ENCODE data around the gene PARD3.

The PARD3 gene

DNA sequence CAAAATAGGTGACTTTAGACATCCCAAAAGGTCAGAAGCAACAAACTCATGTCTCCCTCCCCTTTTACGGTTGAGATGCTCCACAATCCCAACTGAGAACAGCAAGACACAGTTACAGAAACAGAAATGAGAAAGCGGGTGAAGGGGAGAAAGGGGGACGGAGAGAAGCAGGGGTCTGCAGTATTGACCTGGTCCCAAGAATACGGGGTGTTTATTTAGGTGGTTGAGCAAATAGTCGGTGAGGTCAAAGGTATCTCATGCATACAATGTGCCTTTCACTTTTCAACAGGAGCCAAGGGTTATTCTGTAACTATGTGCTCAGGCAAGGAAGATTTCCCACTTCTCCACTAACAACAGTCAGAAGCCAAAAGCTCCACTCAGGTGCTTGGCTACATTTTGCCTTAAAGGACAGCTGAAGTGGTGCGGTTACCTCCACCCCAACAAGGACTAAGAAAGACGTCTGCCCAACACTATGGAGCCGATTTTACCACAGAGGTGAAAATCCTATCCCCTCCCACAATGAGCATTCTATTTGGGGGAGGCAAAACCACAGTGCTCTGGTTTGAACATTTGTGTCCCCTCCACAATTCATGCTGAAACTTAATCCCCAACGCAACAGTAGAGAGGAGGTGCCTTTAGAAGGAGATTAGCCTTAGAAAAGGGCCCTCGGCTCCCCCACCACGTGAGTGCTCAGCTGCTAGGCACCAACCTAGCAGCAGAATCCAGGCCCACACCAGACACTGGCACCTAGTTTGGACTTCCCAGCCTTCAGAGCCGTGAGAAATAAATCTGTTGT, 77.9 kb downstream of the PARD3 start:
- DNase-seq: no peak

DNA sequence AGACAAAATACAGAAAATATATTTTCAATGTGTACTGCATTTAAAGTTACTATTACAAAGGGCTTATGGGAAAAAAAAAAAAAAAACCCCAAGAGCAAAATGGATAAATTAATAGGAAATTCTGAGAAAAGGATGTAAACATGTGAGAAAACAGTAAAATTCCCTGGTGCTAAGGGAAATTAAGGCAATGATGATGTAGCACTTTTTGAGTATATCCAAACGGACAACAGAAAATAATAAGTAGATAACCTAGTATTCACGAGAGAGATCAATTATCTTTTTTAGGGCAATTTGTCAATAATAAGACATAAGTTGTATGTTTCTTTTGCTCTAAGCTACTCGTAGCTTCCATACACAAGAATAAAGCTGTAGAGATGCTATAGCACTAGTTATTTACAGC, 80.2 kb downstream of the PARD3 start:
- no peak for DNase-seq

DNA sequence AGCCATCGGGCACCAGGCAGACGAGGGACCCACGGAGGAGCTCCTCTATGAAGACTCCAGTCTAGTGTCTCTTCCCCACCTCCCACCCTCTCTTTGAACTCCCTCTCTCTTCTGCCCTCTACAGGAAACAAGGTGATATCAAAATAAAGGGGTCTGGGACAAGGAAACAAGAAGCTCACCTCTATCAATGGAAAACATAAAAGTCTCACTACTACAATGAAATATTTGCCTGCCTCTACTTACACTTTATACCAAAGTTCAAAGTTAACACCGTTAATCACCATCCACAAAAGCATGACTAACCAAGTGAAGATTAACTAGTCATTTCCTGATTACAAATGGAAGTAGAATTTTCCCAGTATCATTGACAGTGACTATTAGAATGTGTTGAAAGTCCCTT, 82.2 kb downstream of the PARD3 start:
- peak; percentile 27 for DNase-seq

DNA sequence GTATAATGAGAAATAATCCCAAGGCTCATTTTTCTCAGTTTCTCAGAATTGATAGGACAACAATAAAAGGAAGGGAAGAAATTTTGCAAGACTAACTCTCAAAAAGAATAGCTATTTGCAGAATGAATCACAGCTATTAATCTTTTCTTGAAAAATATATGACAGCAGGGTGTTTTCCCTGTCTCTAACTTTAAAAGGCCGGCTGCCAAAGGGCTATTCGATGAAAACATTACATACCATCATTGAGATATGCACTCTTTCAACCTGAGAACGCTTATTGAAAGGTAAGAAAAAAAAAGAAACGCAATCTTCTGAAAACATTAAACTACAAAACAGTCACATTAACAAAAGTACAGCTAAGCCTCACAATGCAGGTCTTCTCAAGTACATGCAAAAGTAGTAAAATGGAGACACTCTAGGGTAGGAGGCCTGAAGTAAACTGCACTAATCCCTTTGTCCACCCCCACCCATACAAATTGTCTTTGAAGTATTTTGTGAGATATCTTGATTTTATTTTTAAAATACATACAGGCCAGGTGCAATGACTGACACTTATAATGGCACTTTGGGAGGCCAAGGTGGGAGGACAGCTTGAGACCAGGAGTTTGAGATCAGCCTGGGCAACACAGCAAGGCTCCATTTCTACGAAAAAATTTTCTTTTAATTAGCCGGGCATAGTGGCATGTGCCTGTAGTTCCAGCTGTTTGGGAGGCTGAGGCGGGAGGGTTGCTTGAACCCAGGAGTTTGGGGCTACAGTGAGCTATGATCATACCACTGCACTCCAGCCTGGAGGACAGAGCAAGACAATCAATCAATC, 83.0 kb downstream of the PARD3 start:
- DNase-seq: no peak

DNA sequence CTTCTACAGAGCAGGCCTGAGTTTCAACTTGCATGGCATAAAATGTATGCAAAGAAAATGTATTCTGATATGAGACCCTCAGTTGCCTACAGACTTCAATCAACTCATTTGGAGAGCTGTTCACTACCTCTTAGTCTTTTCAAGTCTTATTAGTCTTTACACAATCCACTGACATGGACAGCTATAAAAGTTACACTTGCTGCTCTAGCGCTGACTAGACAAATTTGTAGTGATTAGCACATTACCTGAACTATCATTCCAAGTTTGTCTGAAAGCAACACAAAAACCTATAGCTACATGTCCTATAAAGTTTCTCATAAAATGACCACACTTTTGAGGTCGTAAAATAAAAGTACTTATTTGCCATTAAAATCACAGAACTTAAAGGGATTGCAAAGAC, 83.9 kb downstream of the PARD3 start:
- DNase-seq: no peak

DNA sequence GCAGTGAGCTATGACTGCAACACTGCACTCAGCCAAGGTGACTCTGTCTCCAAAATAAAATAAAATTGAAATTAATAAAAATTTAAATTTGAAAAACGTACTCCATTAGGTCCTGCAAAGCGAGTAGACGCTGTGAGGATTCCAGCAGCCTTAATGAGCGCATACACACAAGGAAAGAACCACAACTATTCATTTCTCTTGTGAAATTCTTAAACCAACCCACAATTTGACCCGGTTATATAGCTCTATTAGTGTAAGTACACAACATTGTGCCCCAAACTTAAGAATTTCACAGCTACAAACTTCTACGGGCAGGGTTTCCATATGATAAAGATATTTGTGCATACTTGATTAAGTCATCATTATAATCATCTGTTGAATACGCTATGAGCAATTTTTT, 84.4 kb downstream of the PARD3 start:
- DNase-seq: no peak

DNA sequence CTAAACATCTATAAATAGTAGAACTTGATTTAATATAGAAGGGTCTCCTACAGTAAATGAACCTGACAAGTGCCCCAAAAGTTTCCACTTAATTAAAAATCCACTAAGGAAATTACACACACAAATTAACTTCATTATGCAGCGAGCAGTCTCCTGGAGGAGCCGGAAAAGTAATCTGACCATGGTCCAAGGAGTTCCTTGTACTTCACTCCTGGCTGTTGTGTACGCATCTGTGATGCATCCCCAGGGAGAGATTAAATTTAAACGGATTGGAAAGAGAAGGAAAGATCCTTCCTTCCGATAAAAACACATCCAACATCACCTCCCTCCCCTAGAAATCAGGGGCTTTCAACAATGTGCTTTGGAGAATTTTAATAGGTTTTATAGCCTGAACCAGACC, 85.5 kb downstream of the PARD3 start:
- no peak for DNase-seq

DNA sequence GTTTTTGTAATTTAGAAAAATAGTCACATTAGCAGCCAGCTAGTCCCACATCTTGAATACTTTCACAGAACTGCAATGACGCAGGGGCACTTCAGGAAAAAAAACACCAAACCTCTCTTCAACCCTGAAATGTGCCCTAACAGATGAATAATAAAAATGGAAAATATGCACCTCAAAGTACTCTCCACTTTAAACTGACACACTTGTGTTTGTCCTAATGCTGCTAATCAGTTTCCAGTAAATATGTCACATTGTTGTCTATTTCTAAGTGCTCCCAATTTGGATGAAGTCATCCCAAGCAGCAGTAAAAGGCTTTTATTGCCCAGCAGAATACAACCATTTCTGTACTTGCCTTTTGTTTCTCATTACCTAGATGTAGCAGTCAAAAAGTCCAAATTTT, 86.7 kb downstream of the PARD3 start:
- no peak for DNase-seq

DNA sequence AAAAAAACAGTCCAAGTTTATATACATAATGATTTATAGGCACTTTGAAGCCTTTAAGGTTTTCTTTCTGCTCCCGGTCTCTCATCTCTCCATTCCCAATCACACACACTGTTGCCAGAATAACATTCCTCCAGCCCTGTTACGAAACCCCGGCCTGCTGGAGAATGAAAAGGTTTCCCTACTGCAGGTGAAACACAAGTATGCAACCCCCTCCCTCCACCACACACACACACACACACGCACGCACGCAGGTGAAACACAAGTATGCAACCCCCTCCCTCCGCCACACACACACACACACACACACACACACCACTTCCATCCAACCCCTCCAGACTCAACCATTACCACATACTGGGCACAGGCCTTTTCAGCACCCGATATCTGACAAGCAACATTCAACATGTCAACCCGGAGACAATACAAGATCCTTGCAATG, 87.5 kb downstream of the PARD3 start:
- peak; percentile 7 for DNase-seq

DNA sequence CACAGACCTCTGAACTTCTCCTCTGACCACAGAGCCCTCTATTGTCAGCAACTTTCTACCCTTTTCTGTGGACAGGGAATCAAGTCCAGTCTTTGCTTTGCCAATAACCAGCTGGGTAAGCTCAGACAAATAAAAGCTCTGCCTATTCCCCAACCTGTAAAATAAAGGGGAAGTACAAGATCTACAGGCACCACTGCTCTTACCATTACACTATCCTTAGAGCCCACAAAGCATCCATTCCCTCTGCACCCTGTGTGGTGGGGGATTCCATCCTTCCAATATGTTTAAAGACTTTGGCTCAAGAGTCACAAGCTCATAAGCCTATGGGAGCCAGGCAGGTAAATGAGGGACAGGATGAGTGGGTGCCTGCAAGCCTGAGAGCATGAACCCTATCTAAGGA, 88.2 kb downstream of the PARD3 start:
- no peak for DNase-seq

DNA sequence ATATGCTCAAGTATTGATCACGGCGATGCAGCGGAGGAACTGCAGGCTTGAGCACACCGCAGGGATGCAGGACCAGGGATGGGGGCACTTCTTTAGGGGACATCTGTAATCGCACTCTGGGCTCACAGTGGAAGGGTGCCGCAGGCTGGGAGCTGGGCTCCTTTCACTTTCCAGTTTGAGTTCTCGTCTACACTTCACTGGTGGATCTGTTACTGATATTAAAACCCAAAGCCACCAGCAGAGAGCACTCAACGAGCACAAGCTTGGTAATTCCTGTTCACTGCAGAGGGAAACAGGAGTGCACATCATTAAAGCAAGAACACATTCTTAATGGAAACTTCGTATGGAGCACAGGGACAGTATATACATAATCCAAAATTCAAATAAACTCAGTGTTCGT, 91.3 kb downstream of the PARD3 start:
- DNase-seq: peak; percentile 29

DNA sequence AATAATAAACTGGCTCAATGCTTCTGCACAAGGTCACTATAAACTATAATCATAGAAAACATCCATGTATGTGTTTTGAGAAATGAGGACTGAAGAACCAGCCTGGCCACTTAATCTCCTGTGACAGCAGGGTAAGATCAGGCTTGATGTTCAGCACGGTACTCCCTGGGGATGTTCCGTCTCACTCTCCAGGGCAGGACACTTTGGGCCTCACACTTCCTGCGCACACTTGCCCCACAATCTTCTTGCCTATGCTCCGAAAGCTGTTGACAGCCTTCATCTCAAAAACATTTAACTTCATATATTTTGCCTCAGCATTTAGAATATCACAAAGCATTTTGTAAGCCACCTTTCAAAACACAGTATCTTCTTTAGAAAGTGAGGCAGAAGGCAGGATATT, 92.7 kb downstream of the PARD3 start:
- no peak for DNase-seq

DNA sequence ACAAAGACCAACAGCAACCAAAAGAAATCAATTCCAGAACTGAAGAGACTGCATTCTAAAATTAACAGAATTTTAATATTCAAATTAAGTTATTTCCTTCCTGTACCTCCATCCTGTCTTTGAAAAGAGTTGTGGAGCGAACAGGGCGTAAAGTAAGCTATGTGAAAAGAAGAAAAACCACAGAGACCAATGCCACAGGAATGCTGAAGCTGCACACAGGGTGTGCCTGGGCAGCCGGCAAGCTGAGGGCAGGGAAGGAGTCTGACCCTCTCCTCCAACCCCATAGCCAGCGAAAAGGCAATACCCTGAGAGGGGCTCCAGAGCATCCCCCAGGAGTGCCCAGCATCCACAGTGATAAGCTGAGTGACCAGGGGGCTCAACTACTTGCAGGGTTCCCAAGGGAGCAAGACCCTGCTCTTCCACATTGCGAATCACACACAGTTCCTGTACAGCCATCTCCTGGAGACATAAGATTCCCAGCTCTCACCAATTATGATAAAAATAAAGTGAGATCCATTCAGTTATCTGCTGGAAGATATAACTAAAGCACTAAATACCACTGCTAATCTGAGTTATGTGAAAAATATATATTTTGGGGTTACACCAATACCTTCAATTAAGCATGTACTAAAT, 93.8 kb downstream of the PARD3 start:
- DNase-seq: no peak

DNA sequence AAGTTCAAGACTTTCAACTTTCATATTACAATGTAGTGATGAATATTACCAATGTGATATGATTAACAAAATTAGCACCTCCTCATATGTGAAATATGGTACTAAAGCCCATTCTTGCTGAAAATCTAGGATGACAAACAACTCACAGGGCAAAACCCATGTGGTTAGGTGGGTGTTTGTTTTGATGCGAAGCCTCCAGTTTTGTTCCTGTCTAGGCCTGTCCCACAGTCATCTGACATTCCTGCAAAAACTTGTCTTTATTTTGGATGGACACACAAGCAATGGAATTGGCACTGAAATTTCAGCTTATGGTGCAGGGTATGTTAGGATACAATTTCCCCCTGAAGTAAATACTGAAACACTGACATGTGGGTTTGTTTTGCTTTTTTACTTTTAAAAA, 95.3 kb downstream of the PARD3 start:
- no peak for DNase-seq

DNA sequence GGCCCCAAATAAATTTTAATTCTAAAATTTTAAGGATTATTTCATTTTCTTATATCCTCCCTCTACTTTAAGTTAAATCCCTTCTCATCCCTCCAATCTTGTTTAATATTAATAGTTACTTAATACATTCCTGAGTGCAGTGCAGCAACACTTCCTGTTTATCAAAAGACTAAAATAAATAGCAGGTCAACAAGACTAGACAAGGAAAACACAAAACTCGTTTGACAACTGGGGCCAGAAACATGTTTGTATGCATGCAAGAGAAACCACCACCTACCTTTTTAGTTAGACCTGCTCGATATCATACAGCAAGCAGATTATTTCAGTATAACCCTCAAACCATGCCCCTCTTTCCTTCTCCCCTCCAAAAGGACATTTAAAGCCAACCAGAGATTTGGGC, 95.8 kb downstream of the PARD3 start:
- no peak for DNase-seq

DNA sequence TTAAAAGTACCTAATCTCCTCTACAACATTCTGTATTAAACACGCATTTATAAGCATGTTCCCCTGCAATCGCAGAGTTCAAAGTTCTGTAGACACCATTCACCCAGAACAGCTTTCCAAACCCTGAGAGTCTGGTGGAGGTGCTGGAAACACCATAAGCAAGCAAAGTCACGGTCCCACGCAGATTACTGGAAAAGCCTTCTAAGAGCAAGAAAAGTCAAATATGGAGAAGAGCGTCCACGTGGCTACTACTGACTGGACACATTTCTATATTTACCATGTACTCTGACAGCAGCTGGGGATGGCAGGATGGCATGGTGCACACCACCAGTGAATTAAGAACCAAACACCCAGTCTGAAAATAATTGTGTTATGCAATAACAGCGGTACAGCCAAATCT, 97.7 kb downstream of the PARD3 start:
- no peak for DNase-seq

DNA sequence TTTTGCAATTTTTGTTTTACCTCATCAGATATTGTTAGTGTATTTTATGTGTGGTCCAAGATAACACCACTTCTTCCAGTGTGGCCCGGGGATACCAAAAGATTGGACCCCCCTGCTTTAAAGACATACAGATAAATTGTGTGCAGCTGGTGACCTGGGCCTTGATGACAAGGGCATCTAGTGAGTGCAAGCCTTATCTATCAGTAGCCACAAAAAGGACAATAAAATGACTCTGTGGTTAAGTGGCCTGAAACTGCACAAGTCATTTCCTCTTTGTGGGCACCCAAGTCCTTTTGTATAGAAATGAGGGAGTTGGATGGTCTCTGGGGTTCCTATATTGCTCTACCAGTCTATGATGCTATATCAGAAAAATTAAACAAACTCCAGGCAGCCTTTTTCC, 98.1 kb downstream of the PARD3 start:
- DNase-seq: peak; percentile 9

DNA sequence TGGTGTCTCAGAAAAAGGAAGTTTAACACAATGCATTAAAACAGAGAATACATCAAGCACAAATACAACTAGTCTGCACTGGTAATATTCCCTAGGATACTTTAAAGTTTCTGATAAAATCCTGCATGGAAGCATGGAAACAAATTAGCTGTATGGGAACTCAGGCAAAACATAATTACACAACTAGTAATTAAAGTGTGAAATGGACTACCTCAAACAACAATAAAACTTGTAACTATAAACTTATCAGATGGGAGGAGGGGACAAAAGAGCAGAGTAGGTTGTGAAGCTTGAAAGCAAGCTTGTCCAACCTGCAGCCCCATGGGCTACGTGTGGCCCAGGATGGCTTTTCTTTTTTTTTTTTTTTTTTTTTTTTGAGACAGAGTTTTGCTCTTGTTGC, 98.9 kb downstream of the PARD3 start:
- DNase-seq: no peak

DNA sequence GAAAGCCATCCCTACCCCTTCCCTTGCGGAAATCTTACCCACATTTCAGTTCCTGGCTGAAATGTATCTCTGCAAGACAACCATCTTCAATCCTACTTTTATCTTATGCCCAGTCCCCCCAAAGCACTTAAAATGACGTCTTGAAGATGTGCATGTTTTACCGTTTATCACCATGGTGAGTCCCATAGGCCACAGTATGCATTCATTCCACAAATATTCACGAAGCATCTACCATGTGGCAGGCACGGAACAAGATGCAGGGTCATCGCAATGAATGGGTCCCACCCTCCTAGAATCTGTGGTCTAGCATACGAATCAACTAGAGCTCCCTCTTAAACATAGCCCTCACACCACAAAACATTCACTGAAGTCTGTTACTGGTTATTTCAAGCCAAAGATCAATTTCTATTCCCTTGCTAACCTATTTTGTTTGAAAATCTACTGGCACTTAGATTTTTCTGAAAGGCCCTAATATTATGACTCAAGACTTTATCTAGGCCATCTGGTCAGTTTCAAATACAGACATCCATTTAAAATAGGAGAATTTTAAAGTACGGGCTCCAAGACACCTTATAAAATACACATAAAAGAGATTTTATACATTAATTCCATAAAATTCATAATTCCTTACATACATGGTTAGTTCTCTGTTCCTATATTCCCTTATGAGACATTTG, 99.4 kb downstream of the PARD3 start:
- no peak for DNase-seq

DNA sequence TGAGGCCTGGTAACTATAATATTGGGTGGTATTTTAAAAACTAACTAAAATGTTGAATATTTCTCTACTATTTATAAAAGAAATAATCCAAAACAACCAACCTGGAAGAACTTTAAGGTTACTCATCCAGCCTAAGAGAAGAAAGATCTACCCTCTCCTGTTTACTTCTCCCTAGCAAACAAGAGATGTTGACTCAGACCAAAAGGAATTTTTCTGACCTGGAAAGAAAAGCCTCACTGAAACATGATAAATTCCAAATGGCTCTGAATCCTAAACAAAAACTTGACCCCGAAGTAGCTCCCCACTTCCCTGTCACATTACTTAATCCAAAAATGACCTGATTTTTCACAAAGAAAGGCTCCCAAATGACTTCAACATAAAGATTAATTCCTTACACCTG, 101.2 kb downstream of the PARD3 start:
- DNase-seq: no peak

DNA sequence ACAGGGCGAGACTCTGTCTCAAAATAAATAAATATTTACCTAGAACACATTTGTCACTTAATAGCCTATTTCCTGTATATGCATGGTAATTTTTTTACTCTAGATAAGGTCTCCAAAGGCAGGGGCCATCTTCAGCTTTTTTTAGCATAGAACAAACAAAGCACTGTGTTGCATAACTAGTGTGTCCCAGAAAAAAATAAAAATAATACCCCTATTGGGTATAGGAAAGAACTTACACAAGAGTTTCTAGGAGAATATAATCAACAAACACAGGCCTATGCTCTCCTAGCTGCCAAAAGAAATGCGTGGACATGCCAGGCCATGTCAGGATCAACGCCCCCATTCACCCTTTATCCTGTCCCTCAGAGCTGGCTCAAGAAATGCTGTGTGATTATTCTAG, 103.6 kb downstream of the PARD3 start:
- no peak for DNase-seq

DNA sequence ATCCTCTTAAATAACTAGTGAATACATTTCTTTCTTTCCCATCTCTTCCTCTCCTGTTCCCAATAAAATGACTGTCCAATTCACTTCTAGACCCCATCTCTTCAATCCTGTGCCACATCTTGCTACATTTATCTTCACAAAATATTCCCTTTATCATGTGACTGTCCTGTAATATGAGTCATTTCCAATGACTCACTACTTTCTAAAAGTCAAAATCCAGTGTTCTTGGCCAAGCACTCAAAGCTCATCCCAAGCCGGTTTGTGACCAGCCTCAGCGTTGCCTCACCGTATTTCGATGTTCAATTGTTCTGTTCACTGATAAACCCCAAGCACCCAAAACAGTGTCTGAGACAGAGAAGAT, 104.7 kb downstream of the PARD3 start:
- DNase-seq: no peak

DNA sequence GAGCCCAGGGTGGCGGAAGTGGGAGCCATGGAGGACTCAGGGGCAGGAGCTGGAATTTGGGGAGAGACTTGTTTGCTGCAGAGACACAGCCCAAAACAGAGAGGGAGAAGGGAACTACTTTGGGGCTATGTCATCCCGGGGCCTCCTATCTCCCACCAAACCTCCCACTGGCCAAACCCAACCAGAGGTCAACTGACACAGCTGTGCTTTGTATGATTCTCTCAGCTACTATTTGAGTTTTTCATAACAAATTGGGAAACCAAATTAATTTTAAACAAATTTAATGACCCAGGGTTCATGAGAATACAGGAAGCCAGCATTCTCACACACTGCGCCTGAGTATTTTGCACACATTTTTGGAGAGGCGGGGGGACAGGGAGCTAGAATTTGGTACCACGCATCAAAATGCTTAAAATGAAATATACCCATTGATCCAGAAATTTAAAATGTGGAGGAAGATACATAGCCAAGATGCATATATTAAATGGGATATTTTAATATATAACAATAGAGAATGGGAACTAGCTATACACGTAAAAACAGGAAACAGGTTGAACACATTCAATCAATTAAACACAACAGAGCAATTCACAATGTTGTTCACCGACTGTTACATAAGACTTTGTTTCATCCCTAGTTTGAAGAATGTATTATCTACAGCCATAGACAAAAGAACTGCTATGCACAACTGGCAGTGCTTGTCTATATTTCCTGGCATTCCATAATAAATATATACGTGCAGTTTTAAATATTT, 105.3 kb downstream of the PARD3 start:
- DNase-seq: no peak
